ENCODE data around the gene KAT8. TPM values are rescaled to one million over a fixed set of nuclear protein-coding genes. Genes with fewer than 3 reads are reported as not detected.
A peak's percentile ranks its signal among the peaks of the same experiment; 100 is the strongest.
"Not testable (repeated sequence)": the region's sequence is repeated elsewhere in the genome, so short reads cannot be mapped to it uniquely, and the experiment has no call there.

Gene KAT8
- total RNA-seq, 1 donor from 2014 or later, result 67.3 TPM

DNA sequence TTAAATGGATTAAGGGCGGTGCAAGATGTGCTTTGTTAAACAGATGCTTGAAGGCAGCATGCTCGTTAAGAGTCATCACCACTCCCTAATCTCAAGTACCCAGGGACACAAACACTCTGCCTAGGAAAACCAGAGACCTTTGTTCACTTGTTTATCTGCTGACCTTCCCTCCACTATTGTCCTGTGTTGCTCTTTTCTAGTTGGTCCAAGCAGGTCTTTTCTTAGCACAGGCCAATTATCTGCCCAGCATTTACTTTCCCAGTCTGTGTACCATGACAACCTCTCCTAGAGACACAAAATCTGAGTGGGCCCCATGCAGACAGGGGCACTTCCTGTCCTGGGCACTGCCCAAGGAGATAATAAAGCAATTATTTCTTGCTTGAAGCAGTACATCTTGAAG, 52.6 kb downstream of the KAT8 start:
- ATAC-seq; intact Hi-C loops (cut with DNase I); DNase-seq (ENCODE audit: low spot score): not testable (repeated sequence)

- intact Hi-C loops (cut with DNase I), result no loop called here
- DNase-seq (ENCODE audit: low spot score), result no peak
- ATAC-seq, result no peak
These were observed 59.7 kb downstream of the KAT8 start for GRCh38 chr16:31177136-31177535.

- DNase-seq (ENCODE audit: low spot score) (no peak), ATAC-seq (peak; percentile 17)
- intact Hi-C loops (cut with DNase I), result no loop called here
These were observed 61.8 kb downstream of the KAT8 start for GRCh38 chr16:31179219-31179746.

- intact Hi-C loops (cut with DNase I), result no loop called here
- DNase-seq (ENCODE audit: low spot score) (peak; percentile 97), ATAC-seq (peak; percentile 93)
These were observed 62.4 kb downstream of the KAT8 start, which contains the start of gene FUS for GRCh38 chr16:31179747-31180459. Gene FUS, plus strand, starts transcription at chr16:31180139. Its CDS starts 76 bp downstream, at chr16:31180215.

Other genes with a start within 250 kb of the KAT8 start
- gene BCL7C, start 223.6 kb upstream of the KAT8 start, total RNA-seq, result 36.6 TPM
- 13.3 TPM for gene CTF1, start 221.1 kb upstream of the KAT8 start, total RNA-seq
- 13.1 TPM for gene FBXL19, start 194.1 kb upstream of the KAT8 start, total RNA-seq
- gene ORAI3, start 168.6 kb upstream of the KAT8 start, total RNA-seq, result 21.8 TPM
- 17.8 TPM for gene SETD1A, start 159.9 kb upstream of the KAT8 start, total RNA-seq
- gene HSD3B7, start 132.5 kb upstream of the KAT8 start, total RNA-seq, result 16.3 TPM
- gene STX1B, start 107.0 kb upstream of the KAT8 start, total RNA-seq, result 2.1 TPM
- 93.5 TPM for gene STX4, start 84.1 kb upstream of the KAT8 start, total RNA-seq
- 6.8 TPM for gene ZNF668, start 43.4 kb upstream of the KAT8 start, total RNA-seq
- gene ZNF646, start 43.2 kb upstream of the KAT8 start, total RNA-seq, result 16.3 TPM
- 3.1 TPM for gene PRSS53, start 28.7 kb upstream of the KAT8 start, total RNA-seq
- gene VKORC1, start 22.9 kb upstream of the KAT8 start, total RNA-seq, result 65.0 TPM
- gene BCKDK, start 9.3 kb upstream of the KAT8 start, total RNA-seq, result 35.0 TPM
- gene PRSS8, start 18.1 kb downstream of the KAT8 start, total RNA-seq, result not detected
- gene PRSS36, start 32.4 kb downstream of the KAT8 start, total RNA-seq, result 4.3 TPM
- gene FUS, start 62.5 kb downstream of the KAT8 start, total RNA-seq, result 259 TPM
- gene PYCARD, start 85.1 kb downstream of the KAT8 start, total RNA-seq, result 20.3 TPM
- gene TRIM72, start 96.5 kb downstream of the KAT8 start, total RNA-seq, result 0.40 TPM
- gene PYDC1, start 99.5 kb downstream of the KAT8 start, total RNA-seq, result not detected
- gene ITGAM, start 142.3 kb downstream of the KAT8 start, total RNA-seq, result 26.2 TPM
- 41.1 TPM for gene ITGAX, start 237.5 kb downstream of the KAT8 start, total RNA-seq

All from sciatic nerve (tissue), 2 donors.